Sigmoid colon (tissue), 7 donors: ENCODE data around the gene RIMS4. TPM values are rescaled to one million over a fixed set of nuclear protein-coding genes. Genes with fewer than 3 reads are reported as not detected.
A peak's percentile ranks its signal among the peaks of the same experiment; 100 is the strongest.

Experiments used
- DNase-seq: peaks from one replicate; pipeline ENCODE4 v3.0.0-alpha.2; 2019
- H3K27ac ChIP-seq, 4 donors: fragments of 200-600 bp; sonication (generic); one replicate each; pipeline ENCODE4 v1.5.1; 2016 to 2019; ENCODE audit warnings: mild to moderate bottlenecking in 1 of 4
- H3K27me3 ChIP-seq, 3 donors: fragments of 200-600 bp; sonication (generic); one replicate each; pipeline ENCODE4 v1.5.1; 2019; ENCODE audit warnings: mild to moderate bottlenecking in 1 of 3
- H3K36me3 ChIP-seq, 4 donors: fragments of 200-600 bp; sonication (generic); one replicate each; pipeline ENCODE4 v1.5.1; 2016 to 2019
- H3K4me1 ChIP-seq, 4 donors: fragments of 200-600 bp; sonication (generic); one replicate each; pipeline ENCODE4 v1.5.1; 2017 to 2019
- H3K4me3 ChIP-seq, 4 donors: fragments of 200-600 bp; sonication (generic); one replicate each; pipeline ENCODE4 v1.5.1; 2017 to 2019; ENCODE audit warnings: mild to moderate bottlenecking in 2 of 4, moderate library complexity in 1 of 4
- H3K9me3 ChIP-seq, 4 donors: fragments of 200-600 bp in 3 of 4; sonication (generic) in 3 of 4; one replicate each; pipeline versions ENCODE4 v1.5.1 to v1.6.1; 2013 to 2019
- EP300 ChIP-seq, 4 donors: sonication (generic); formaldehyde crosslinking; IDR thresholded peaks; one replicate each; pipeline ENCODE4 v1.6.1; 2017; ENCODE audit warnings: antibody characterized with exemption in 4 of 4
- POLR2A ChIP-seq, 2 donors: fragments of 450-650 bp; IDR thresholded peaks; one replicate each; pipeline ENCODE4 v1.6.1; 2016; ENCODE audit warnings: antibody characterized with exemption in 2 of 2, mild to moderate bottlenecking in 2 of 2, moderate library complexity in 2 of 2
- POLR2AphosphoS5 ChIP-seq, 4 donors: sonication (generic); formaldehyde crosslinking; IDR thresholded peaks; one replicate each; pipeline ENCODE4 v1.6.1; 2017; ENCODE audit warnings: antibody characterized with exemption in 4 of 4
- WGBS, 2 donors: extraction: QIAGEN DNeasy Blood & Tissue Kit; methylation state at CpG; one replicate each; pipeline ENCODE4 v1.1.7; 2013; 5-methylcytosine and 5-hydroxymethylcytosine counted together
- intact Hi-C: fragments of 100-400 bp; cut with DNase I; formaldehyde crosslinking; loops from one replicate; pipeline ENCODE4 v1.15.1; 2023
- polyA plus RNA-seq, 3 donors: library from polyadenylated mRNA; stranded (reverse); fragments of 200-250 nt; gene quantifications; one replicate each; pipeline ENCODE4 v1.2.3, GENCODE V29; 2013
- total RNA-seq, 4 donors: library from RNA; depleted of rRNA; stranded (reverse); fragments of >200 nt; gene quantifications; one replicate each; pipeline ENCODE4 v1.1.0, GENCODE V29; 2016
- TF ChIP-seq, protein P1 (sequence below), 4 experiments: fragments of 450-650 bp in 3 of 4; fragments of 200-600 bp in 1 of 4; IDR thresholded peaks; one replicate each; pipeline ENCODE4 v1.5.1; 2016 to 2019; ENCODE audit warnings: antibody characterized with exemption in 4 of 4, mild to moderate bottlenecking in 3 of 4, moderate library complexity in 2 of 4
- donor health status: healthy with polysubstance abuse.
- donor health status: Bipolar disorder and iron deficiency.
- donor health status: healthy.

Gene RIMS4
- total and polyA plus RNA-seq, 7 donors: 0.14 to 2.1 (median 0.55) TPM

DNA sequence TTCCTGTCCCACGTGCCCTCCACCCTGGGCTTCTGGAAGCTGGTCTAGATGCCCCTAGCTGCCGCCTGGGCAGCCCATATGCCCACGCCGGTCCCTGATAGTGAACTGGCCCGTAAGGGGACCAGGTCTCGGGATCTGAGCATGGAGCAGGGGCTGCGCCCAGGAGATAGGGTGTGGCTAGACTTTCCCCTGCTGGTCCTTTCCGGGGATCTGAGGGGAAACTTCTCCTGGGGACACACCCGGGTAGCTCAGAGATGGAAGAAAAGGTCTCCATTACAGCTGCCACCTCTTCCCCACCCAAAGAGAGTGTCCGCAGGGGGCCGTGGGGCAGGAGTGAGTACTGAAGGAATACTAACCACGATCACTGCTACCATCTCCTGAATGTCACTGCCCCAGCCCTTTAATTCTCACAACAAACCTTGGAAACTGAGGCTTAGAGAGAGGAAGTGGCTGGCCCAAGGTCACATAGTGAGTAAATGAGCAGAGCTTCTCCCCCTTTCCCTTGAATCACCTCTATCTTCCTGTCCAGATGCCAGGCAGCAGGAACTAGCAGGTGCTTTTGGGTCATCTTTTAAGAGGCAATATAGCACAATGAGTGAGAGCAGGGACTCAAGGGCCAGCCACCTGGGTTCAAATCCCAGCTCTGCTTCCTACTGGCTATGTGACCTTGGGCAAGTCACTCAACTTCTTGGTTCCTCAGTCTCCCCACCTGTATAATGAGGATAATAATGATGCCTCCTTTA lies 107.0 kb downstream of the RIMS4 start:
- Histone ChIP-seq H3K4me1 (peaks cover 0 to 21% (median 18%) of the 10 kb centered on the region in 4 donors), H3K27me3 (no peaks in the 10 kb centered on the region), H3K4me3 (no peak overlapping the region), H3K9me3 (no peaks in the 10 kb centered on the region), H3K27ac (peak overlapping the region; percentile 35 to 81 (median 56)), H3K36me3 (no peaks in the 10 kb centered on the region)
- DNase-seq: no peak
- 68 to 70% methylated on average over 12 of the region's 12 CpGs for WGBS, 2 donors
- intact Hi-C loops: no loop called here
- TF ChIP-seq POLR2A (IDR thresholded peaks at IDR 0.05) (no peak), EP300 (IDR thresholded peaks at IDR 0.05) (no peak), POLR2AphosphoS5 (IDR thresholded peaks at IDR 0.05) (no peak)
- TF ChIP-seq, protein P1, sequence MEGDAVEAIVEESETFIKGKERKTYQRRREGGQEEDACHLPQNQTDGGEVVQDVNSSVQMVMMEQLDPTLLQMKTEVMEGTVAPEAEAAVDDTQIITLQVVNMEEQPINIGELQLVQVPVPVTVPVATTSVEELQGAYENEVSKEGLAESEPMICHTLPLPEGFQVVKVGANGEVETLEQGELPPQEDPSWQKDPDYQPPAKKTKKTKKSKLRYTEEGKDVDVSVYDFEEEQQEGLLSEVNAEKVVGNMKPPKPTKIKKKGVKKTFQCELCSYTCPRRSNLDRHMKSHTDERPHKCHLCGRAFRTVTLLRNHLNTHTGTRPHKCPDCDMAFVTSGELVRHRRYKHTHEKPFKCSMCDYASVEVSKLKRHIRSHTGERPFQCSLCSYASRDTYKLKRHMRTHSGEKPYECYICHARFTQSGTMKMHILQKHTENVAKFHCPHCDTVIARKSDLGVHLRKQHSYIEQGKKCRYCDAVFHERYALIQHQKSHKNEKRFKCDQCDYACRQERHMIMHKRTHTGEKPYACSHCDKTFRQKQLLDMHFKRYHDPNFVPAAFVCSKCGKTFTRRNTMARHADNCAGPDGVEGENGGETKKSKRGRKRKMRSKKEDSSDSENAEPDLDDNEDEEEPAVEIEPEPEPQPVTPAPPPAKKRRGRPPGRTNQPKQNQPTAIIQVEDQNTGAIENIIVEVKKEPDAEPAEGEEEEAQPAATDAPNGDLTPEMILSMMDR (IDR thresholded peaks at IDR 0.05): no peak

DNA sequence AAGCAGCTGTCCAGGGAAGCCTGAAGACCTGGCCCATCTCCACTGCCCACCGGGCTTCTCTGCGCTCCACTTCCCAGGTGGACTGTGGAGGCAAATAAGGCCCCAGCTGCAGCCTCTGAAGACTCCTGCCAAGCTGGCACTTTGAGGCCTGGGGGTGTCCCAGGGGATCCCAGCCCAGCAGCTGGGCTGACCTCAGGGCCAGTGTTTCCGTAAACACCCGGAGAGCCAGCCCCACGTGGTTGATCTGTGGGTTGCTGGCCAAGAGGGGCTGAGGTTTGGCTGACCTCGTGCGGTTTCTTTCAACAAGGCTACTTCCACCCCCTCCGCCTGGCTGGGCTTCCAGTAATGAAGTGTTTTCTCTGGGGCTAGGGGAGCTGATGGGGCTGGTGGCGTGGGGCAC lies 107.6 kb downstream of the RIMS4 start:
- Histone ChIP-seq H3K4me3 (no peak overlapping the region), H3K9me3 (no peaks in the 10 kb centered on the region), H3K4me1 (peaks cover 0 to 21% (median 18%) of the 10 kb centered on the region in 4 donors), H3K36me3 (no peaks in the 10 kb centered on the region), H3K27ac (peak overlapping the region; percentile 35 to 81 (median 56)), H3K27me3 (no peaks in the 10 kb centered on the region)
- TF ChIP-seq POLR2A (IDR thresholded peaks at IDR 0.05) (no peak), EP300 (IDR thresholded peaks at IDR 0.05) (peak in 2 of 4 donors; percentile 32 to 35), POLR2AphosphoS5 (IDR thresholded peaks at IDR 0.05) (peak in 3 of 4 donors; percentile 39 to 63 (median 52))
- TF ChIP-seq, protein P1 (IDR thresholded peaks at IDR 0.05): no peak
- DNase-seq: peak; percentile 94
- 43 to 69% methylated on average over 9 of the region's 9 CpGs for WGBS, 2 donors
- intact Hi-C loops: no loop called here

DNA sequence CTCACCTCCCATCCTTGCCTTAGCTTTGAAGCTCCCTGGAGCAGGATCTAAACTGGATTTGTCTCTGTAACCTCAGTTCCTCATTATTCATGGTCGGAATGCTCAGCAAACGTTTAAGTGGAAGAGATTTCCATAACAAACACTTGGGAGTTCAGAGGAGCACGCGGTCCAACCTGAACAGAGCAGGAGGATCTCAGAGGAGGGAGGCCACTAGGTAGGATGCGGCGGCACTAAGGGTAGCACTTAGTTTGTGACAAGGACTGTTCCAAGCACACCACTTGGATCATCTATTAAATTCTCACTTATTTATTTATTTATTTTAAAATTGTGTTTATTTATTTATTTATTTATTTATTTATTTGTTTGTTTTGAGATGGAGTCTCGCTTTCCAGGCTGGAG lies 108.5 kb downstream of the RIMS4 start:
- intact Hi-C loops: no loop called here
- Histone ChIP-seq H3K4me1 (peaks cover 0 to 21% (median 18%) of the 10 kb centered on the region in 4 donors), H3K9me3 (no peaks in the 10 kb centered on the region), H3K36me3 (no peaks in the 10 kb centered on the region), H3K27ac (peak overlapping the region in 1 of 4 donors; percentile 81), H3K4me3 (no peak overlapping the region), H3K27me3 (no peaks in the 10 kb centered on the region)
- 83 to 86% methylated on average over 7 of the region's 7 CpGs for WGBS, 2 donors
- TF ChIP-seq POLR2A (IDR thresholded peaks at IDR 0.05): no peak
- no peak for TF ChIP-seq EP300 (IDR thresholded peaks at IDR 0.05)
- no peak for TF ChIP-seq POLR2AphosphoS5 (IDR thresholded peaks at IDR 0.05)
- DNase-seq: no peak

Other genes starting within 250 kb of the RIMS4 start
- 100 to 1,000 TPM; 348 to 511 (median 395) TPM for gene PKIG, start 228.0 kb downstream of the RIMS4 start, total RNA-seq
- 10 to 100 TPM; 43.9 to 78.4 (median 75.7) TPM for gene PKIG, start 228.0 kb downstream of the RIMS4 start, polyA plus RNA-seq
- gene ADA, start 158.8 kb downstream of the RIMS4 start, total RNA-seq: 10 to 100 TPM in 3 of 4 donors, 1 to 10 TPM in 1; 4.3 to 17.1 (median 11.7) TPM
- 10 to 100 TPM in 1 of 3 donors, 1 to 10 TPM in 2; 2.5 to 13.8 (median 4.8) TPM for gene ADA, start 158.8 kb downstream of the RIMS4 start, polyA plus RNA-seq
- gene CCN5, start 95.2 kb downstream of the RIMS4 start, total RNA-seq: 10 to 100 TPM in 3 of 4 donors, 1 to 10 TPM in 1; 5.0 to 48.7 (median 18.5) TPM
- 10 to 100 TPM in 1 of 3 donors, 1 to 10 TPM in 2; 1.0 to 21.0 (median 2.8) TPM for gene CCN5, start 95.2 kb downstream of the RIMS4 start, polyA plus RNA-seq
- 1 to 10 TPM in 2 of 4 donors, under 1 TPM in 2; 0.55 to 2.1 (median 1.0) TPM for gene KCNK15, start 64.7 kb downstream of the RIMS4 start, total RNA-seq
- under 1 TPM in 2 of 3 donors, not detected in 1; 0.28 to 0.60 TPM for gene KCNK15, start 64.7 kb downstream of the RIMS4 start, polyA plus RNA-seq
- 100 to 1,000 TPM in 1 of 4 donors, 10 to 100 TPM in 3; 80.3 to 110 (median 89.8) TPM for gene YWHAB, start 75.2 kb upstream of the RIMS4 start, total RNA-seq
- 100 to 1,000 TPM; 155 to 214 (median 180) TPM for gene YWHAB, start 75.2 kb upstream of the RIMS4 start, polyA plus RNA-seq
- gene PABPC1L, start 99.5 kb upstream of the RIMS4 start, total RNA-seq: 10 to 100 TPM in 1 of 4 donors, 1 to 10 TPM in 3; 1.1 to 18.3 (median 6.4) TPM
- gene PABPC1L, start 99.5 kb upstream of the RIMS4 start, polyA plus RNA-seq: 10 to 100 TPM in 1 of 3 donors, 1 to 10 TPM in 2; 1.8 to 22.9 (median 4.4) TPM
- gene TOMM34, start 149.9 kb upstream of the RIMS4 start, total RNA-seq: 1 to 10 TPM; 7.2 to 9.2 (median 8.3) TPM
- 10 to 100 TPM; 10.6 to 27.3 (median 15.6) TPM for gene TOMM34, start 149.9 kb upstream of the RIMS4 start, polyA plus RNA-seq
- 10 to 100 TPM; 23.9 to 31.8 (median 28.1) TPM for gene STK4, start 156.0 kb upstream of the RIMS4 start, total RNA-seq
- gene STK4, start 156.0 kb upstream of the RIMS4 start, polyA plus RNA-seq: 10 to 100 TPM in 1 of 3 donors, 1 to 10 TPM in 2; 6.0 to 25.7 (median 9.2) TPM